HPDE6-E6E7 (cell line): ENCODE data around the gene LAD1.

ENCODE experiments used
- DNase-seq: peaks from one replicate; pipeline ENCODE4 v3.0.0; 2011; ENCODE audit warnings: missing footprints; ENCODE audit errors: extremely low spot score

LAD1 gene

GRCh38 chr1:201391651-201392511 lies 7.2 kb downstream of the LAD1 start:
- DNase-seq, result no peak

DNA sequence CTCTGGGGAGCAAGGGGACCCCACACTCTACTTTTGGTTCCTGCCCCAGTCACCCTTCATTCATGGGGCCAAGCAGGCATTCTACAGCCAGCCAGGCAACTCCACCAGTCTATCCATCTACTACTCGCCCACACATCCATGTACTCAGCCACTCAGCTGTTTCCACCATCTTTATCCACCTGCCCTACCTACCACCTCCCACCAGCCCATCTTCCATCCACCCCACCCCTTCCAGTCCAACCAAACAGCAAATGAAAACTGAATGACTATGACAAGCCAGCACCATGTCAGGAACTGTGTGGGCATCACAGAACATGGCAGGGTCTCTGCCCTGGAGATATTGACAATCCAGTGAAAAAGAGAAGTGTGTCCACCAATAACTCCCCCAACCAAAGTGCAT lies 7.9 kb downstream of the LAD1 start:
- no peak for DNase-seq

DNA sequence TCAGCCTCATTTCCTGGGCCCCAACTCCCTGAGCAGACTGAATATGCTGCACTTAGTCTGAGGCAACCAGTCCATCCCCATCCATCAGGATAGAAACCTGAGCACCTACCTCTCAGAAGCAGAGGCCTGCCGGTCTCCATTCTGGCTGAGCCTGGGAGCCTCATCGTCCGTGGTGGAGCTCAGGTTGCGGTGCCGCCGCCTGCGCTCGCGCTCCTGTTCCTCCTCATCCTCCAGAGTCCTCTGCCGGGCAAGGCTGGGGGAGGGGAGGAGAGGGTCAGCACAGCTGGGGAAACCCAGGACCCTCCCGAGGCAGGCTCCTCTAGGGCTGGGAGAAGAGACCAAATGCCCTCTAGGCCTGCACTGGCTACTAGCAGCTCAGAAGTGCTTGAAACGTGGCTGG lies 10.1 kb downstream of the LAD1 start:
- no peak for DNase-seq

DNA sequence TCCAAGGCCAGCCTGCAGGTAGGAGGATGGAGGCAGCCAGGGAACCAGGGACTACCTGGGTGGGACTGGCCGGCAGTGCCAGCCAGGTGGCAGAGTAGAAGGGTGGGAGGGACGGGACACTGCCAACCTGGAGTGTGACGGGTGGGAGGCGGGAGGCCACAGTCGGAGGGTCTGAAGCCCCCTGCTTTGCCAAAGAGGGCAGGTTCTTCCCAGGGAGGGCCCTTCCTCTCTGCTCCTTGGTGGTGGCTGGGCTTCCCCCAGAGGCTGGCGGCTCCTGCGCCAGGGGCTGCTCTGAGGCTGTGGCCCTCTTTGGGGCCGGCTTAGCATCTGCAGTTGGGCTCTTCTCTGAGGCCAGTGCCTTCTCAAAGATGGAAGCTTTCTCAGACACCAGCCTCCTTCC lies 12.9 kb downstream of the LAD1 start:
- no peak for DNase-seq

DNA sequence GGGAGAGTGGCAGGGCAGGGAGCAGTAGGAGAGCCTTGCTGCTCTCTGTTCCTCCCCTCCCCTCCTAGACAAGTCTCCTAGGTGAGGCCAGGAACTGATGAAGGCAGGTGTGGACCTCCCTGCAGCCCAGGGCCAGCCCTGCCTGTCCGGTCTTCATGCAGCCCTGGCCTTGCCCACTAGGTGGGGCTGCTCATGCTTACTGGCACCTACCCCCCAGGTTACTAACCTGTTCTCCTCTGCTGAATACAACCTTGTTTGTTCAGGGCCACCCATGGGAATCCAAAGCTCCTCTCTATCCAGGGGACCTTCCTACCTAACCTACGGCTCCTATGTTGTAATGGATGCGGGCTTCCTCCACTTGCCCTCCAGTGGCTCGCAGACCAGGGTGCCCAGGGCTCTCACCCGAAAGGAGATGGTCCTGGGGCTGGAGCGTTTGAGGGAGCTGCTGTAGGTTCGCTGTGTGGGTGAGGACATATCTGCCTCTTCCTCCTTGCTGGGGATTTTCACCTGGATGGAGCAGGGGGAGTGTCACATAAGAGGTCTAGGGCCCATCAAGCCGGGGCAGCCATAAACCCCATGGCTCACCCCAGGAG lies 13.7 kb downstream of the LAD1 start:
- DNase-seq, result peak; percentile 86

- no peak for DNase-seq
Measured at GRCh38 chr1:201384406-201384782, 14.7 kb downstream of the LAD1 start.

DNA sequence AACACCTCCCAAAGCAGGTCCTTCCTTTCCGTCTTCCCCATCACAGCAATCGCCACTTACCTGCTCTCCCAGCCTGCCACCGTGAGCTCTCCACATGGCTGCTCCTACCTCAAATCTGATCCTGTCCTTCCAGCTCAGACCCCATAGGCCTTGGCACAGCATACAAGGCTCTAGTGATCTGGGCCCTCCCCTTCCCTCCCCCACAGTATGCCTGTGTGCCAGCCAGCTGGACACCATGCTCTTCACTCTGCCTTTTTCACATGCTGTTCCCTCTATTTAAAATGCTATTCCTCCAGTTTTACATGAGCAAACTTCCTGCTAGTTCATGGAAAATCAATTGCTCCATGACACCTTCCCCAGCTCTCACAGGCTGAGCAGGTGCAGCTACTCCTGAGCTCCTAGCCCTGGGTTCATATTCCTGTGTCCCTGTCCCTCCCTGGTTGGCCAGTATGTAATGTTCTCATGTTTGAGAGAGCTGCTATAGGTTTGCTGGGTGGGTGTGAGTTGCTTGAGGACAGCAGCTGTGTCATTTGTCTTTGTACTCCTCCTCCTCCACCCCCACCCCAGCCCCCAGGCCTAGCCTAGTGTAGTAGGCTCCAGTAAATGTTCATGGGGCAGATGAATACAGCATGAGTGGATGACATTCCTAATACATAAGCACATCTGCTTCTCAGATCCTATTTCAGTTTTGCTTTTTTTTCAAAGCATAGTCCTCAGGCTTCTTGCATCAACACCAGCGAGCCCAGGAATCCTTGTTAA lies 15.3 kb downstream of the LAD1 start:
- peak; percentile 54 for DNase-seq

- no peak for DNase-seq
Measured at GRCh38 chr1:201381130-201381529, 18.0 kb downstream of the LAD1 start.

DNA sequence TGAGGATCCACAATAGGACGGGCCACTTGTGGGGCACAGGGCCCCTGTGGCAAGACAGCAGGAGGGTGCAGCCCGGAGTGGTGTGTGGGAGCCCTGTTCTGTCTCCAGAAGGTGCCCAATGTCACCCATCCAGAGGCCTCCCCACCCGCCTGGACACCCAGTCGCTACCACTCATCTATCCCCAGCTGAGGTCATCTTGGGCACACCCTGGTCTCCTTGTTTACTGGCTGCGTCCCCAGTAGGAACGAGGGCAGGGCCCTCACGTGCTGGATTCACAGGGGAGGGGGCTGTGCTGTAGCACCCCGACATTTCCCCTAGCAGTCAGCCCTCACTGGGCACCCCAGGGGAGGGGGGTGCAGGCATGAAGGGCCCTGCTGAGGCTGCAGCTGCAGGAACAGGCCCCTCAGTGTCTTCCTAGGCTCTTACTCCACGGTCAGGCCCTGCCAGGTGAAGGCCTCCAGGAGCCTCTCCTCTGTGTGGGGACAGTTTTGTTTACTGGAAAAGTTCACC lies 19.3 kb downstream of the LAD1 start:
- DNase-seq, result no peak

GRCh38 chr1:201378804-201379203 lies 20.3 kb downstream of the LAD1 start:
- no peak for DNase-seq

- DNase-seq, result no peak
Measured at GRCh38 chr1:201377611-201378092, 21.5 kb downstream of the LAD1 start, which contains the start of gene TNNT2. TSS of gene TNNT2 (minus strand) at chr1:201377680. CDS start at chr1:201373254, 4,426 bp downstream.

- peak; percentile 73 for DNase-seq
Measured at GRCh38 chr1:201376464-201377374, 22.4 kb downstream of the LAD1 start.

DNA sequence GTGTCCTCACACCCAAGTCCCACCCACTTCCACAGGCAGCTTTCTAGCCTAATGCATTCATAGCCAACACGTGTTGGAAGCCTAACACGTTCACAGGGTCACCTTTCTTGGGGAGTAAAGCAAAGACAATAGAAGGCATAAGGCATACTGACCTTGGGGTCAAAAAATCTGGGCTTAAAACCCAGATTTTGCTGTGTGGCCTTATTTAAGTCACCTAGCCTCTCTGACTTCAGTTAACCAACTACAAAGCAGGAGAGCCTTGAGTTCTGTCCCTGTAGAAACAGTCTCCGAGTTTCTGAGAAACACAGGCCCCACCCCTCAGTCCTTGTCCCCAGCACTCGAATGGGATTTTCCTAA lies 23.0 kb downstream of the LAD1 start:
- no peak for DNase-seq

DNA sequence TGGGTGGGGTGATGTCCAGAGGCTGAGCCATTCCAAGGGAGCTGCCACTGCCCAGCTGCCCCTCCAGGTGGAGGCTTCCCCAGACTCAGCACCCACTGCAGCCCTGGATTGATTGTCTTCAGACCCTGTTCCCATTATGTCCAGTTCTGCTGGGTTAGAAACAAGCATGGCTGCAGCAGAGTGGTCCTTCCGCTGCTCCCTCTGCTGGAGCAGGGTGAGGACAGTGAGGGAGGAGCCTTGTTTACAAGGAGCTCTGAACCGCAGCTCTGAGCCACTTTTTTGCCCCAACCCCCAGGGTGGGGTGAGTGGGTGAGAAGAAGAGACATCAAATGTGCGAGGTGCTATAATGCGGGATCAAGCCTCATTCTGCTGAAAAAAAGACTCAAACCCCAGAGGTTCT lies 24.0 kb downstream of the LAD1 start:
- no peak for DNase-seq

GRCh38 chr1:201374364-201374763 lies 24.8 kb downstream of the LAD1 start:
- no peak for DNase-seq

DNA sequence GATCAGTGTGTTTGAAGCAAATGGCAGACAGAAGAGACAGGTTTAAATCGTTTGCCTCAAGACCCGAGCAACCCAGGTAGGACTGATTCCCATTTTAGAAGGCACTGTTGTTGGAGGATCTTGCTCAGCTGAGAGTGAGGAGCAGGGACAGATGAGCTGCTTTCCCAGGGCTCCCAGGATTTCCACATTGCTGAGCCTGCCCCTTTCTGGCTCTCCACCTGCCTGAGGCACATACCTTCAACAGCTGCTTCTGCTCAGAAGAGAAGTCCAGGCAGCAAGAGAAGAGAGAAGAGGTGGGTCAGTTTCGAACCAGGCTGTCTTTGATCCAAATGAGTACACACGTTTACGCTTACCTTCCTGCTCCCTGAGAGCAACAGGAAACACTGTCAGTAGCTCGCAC lies 27.3 kb downstream of the LAD1 start:
- no peak for DNase-seq

DNA sequence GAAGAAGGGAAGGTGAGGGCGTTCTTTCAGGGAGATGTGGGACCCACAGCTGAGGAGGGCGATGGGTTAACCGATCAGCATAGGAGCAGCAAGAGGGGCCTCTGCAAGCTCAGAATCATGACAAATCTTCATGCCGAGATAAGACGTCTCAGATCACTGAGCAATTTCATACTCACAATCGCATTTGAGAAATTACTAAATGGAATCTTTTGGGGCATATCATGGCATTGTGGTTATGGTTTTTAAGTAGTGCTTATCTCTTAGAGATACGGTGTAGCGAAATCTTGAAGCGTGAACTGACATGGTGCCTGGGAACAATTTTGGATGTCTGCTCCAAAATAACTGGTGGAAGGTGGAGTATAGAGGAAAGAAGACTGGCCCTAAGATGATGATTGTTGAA lies 27.8 kb downstream of the LAD1 start:
- DNase-seq, result no peak

DNA sequence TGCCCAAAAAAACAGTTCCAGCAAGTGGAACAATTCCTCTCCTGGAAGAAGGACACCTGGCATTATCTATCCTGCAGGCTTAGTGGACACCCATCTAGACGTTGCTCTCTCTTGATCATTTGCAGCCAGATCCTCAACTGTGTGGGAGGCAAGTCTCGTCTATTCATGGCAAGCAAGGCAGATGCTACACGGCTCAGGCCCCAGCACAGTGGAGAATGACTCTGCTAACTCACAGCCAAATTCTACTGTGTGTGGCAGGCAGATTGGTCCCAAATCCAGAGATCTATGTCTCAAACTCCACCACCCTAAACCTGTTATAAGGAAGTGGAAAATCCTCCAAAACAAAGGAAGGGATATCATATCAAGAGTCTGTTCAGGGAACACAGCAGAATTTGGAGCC lies 28.6 kb downstream of the LAD1 start:
- no peak for DNase-seq

DNA sequence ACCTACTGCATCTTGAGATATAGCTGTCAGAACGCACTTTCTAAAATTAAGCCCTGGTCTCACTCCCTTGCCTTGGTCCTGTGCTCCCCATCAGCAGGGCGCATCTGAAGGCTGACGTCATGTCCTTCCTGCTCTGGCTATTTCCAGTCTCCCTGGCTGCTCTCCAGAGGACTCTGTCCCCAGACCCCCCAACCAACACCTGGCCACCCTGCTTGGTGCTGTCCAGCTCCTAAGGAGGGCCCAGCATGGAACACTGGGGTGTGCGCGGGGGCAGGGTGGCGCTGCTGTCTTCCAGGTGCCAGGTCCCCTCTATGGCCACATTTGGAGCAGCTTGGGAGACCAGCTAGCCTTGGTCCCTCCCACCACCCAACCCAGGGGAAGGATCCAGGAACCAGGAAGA lies 29.9 kb downstream of the LAD1 start:
- no peak for DNase-seq

GRCh38 chr1:201366696-201367095 lies 32.4 kb downstream of the LAD1 start:
- DNase-seq, result no peak

DNA sequence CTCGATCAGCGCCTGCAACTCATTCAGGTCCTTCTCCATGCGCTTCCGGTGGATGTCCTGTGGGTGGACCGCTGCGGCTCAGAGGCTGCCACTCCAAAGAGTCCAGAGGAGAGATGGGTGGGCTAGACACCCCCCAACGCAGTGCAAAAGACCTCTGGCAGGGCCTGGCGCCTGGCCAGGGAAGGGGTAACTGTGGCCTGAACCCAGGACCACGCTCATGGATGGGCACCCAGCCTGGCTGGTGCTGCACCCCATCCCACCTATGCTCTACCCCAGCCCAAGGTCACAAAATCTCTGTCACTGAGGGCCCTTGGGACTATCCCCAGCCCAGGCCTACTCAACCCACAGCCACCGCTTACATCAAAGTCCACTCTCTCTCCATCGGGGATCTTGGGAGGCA lies 33.9 kb downstream of the LAD1 start:
- no peak for DNase-seq

DNA sequence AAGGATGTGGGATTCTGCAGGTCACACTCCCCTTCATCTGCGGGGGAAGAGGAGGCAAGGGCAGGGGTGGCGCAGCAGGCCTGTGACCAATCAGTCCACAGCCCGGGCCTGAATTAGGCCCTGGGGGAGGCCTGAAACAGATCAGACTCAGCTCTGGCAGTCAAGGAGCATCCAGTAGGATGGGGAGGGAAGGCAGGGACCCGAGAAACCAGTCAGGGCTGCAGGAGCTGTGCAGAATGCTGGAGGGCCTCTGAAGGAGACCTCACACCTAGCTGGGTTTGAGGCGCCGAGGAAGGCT lies 34.4 kb downstream of the LAD1 start:
- DNase-seq, result no peak
